DMS53 treated with DMSO at 0.1 percent for 48 hours (cell line): ENCODE measurements around the gene TBC1D2B.

Experiments used
- DNase-seq: peaks from one replicate; lab custom pipeline; 2025; ENCODE audit not compliant: unreplicated experiment; lab: John Stamatoyannopoulos, UW

The TBC1D2B gene

DNA sequence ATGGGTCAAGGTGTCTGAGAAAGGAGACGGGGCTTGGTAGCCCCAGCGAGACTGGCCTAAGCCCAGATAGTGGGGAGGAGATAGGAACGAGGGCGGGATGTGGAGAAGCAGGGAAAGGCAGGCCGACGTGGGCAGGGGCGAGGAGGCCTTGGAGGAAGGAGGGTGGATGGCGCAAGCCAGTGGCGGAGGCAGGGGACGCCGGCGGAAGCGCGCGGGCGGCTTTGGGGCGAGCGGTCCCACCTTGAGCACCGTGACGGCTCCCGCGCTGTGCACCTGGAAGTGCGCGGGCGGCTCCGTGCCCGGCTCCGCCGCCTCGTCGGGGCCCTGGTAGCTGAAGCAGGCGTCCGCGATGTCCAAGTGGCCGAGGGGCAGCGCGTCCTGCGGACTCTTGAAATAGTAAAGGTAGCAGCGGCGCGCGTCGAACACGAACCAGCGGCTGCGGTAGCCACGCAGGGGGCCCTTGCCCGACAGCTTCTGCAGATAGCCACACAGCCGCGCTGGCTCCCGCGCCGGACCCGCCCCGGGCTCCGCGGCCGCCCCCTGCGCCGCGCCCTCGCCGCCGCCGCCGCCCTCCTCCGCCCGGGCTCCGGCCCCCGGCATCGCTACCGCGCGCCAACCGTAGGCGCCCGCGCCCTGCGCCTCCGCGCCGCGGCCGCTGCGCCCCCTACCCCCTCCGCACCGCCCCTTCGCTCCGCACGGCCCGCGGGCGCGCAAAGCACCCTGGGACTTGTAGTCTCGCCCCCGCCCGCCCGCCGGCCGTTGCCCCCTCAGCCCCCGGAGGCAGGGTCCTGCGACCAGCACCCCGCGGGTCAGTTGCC, at the start of gene TBC1D2B:
Gene TBC1D2B (minus strand): TSS at position 659 of the 818 bp plus-strand sequence. CDS start 59 bp downstream, at position 600.
- no peak for DNase-seq

DNA sequence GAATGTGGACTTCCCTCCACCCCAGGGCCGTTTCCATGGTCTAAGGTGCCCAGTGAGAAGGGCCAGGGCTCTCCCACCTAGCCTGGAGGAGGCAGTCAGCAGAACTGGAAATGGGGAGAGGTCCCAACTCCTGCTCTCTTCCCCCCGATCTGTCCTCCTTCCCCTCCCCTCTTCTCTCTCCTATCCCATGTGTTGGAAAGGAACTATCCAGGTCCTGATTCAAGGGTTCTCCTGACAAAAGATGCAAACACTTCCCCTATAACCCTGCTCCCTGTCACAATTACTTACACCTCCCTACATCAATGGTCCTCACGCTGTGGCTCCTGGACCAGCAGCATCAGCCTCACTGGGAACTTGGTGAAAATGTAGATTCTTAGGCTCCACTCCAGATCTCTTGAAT, 47.8 kb upstream of the TBC1D2B start:
- DNase-seq = no peak

DNA sequence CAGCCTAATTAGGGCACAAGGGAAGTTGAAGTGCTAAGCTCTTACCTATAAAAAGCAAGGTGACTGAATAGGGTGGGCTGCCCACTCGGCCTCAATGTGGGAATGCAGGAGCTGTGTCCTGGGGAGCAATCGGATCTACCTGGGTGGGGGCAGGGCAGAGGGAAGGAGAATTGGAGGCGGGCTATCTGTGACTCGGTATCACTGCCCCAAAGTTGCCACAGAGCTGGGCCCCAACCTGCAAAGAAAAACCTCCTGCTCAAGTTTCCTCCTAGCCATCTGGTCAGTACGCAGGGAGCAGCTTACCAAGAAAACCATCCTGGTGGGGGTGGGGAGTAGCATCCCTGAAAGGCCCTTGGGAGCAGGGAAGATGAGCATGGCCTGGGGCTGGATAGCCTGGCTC, 43.0 kb upstream of the TBC1D2B start:
- no peak for DNase-seq

DNA sequence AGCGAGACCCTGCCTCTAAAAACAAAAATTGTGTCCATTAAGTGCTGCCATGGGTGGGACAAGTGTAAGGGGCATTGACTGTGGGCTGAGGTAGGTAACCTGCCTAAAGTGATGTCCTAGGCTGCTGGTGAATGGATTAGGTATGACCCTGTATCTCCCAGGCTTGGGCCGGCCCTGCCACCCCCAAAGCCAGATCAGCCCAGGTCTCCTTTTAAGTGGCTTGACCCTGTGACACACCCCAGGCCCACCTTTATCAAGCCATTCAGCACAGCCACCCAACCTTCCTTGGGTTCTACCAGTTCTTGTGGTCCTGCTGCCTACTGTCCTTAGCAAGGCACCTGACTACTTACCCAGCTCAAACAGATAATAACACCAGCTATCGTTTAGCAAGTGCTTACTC, 35.0 kb upstream of the TBC1D2B start:
- DNase-seq = no peak

DNA sequence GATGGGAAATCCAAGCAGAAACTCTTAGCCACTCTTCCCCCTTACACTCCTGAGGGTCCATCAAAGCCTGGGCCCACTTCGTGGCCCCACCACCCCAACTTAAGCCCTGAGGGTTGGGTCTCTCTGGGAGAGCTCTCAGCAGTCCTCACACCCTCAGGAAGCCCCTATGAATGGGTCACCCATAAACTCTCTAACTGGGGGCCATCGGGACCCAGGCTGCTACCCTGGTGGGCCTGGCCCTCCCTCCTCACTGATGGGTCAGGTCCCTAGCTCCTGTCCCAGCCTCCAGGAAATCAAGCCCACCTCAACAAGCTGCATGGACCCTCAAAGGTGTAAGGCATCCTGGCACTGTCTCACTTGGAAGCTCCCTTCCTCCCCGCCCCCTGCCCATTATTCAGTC, 34.3 kb upstream of the TBC1D2B start:
- no peak for DNase-seq

DNA sequence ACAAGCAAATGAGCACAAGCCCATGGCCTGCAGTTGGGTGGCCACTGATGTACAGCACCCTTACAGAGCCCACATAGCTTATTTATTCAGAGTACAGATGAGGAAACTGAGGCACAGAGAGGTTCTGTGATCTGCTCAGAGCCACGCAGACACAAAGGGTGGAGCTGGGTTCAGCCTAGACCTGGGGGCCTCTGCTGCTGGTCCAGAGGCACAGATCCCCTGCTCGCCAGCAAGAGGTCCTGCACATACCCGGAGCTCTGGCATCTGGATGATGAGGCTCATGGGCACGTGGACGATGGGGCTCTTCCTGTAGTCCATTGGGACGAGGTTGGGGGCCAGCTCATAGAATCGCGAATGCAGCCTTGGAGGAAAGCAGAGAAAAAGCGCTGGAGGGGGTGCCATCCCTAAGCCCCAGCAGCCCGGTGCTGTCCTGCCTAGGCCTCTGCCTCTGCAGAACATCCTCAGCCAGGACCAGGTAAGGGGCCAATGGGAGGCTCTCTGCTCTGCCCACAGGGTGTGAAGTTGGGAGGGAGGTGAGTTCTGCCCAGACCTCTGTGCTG, 33.5 kb upstream of the TBC1D2B start:
- DNase-seq = no peak

DNA sequence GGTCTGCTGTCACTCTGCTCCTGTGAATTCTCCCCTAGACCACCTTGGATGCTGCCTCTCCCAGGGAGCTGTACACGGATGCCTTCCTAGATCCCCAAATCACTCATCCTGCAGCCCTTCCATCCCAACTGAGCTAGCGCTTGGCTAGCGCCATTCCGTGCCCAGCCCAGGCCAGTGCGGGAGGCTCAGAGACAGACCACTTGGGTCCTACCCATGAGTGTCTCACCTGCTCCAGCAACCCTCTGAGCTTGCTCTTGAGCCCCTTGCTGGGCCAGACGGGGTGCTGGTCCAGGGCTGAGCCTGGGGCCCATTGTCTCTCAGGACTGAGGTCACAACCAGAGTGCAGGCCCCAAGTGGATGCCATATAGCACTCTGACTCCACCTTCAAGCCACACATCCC, 32.6 kb upstream of the TBC1D2B start:
- DNase-seq = no peak

DNA sequence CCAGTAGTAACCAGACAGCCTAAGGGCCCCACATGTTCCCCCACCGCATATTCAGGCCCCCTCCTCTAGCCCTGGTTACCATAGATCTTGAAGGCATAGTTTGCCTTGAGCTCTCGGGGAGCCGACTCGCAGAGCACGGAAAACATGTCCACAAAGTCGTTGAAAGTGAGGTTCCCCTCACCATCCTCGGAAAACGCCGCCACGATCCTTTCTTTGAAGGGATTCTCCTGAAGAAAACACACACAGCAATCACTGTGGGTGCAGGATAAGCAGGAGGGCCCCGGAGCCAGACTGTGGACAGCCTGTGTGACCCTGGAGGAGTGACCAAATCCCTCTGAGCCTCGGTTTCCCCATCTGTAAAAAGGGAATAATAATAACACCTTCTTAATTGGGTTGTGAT, 31.6 kb upstream of the TBC1D2B start:
- DNase-seq = no peak

DNA sequence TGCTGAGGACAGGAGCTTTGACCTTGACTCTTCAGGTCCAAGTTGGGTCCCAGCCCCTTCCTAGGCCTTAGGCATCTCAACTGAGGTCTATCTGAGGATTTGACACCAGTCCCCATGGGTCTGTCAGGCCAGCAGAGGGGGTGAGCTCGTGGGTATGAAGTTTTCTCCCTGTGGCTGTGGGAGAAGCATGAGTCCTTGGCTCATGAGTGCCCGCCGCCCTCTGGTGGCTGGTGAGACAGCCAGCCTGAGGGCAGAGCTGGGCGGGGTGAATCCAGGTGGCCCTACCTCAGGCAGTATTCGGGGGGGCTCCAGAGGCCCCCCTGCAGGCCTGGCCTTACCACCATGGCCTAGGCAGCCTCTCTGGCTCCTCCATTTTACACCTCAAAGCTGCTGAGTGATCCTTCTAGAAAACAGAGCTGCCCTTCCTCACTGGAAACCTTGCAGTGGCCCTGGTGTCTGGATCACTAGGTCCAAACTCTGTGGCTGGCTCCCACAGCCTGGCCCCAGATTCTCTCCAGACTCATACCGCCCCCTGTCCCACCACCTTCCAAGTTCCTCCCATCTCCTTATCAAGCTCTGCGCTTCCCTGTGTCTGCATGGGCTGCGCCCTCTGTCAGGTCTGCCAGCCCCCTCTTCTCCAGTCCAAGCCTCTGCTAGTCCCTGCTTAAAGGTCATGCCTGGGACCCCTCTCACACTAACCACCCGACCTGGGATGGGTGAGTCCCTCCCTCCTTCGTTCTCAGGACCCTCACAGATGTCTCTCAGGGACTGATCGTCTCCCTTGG, 31.0 kb upstream of the TBC1D2B start:
- DNase-seq = peak; percentile 47

DNA sequence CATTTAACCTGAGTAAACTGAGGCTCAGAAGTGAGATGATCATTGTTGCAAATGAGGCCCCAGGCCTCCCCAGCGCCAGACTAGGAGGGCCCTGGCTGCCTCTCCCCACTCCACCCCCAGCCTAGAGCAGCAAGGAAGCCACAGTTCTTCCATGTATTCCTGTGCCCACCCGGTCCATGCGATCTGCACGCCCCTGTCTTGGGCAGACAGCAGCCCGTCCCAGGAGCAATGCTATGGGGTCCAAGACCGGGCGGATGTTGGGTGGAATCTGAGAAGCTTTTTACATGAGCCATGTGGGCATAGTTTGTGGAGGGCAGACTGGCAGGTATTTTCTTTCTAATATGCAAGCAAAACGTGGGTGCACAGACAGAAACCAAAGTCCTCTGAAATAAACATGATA, 30.0 kb upstream of the TBC1D2B start:
- DNase-seq = no peak

DNA sequence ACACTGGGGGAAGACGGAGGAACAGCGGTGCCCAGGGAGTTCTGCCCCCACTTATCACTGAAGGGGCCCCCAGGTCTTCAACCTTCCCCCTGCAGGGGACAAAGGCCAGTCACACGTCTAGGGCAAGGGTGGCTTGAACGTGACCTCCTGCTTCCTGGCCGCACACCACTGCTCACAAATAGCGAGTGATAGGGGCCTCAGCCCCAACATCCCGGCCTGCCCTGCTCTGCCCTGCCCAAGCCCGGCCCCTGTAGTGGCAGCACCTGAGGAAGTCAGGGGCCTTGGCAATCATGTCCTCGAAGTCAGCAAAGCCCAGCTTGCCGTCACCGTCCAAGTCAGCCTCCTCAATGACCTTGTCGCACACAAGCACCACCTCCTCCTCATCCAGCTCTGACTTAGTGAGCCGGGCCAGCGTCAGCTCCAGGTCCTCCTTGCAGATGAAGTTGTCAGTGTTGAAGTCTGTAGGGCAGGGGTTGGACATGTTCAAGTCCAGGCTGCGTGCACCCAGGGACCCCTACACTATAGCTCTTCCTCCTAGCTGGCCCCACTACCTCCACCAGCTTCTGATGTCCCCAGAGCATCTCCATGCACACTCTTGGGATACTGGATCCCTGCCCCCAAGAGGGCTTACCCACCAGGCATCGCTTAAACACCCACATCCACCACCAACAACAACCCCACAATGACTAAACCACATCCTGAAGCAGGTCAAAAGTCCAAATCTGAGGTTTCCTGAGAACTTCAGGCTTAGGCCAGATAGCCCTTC, 28.1 kb upstream of the TBC1D2B start:
- DNase-seq = no peak

DNA sequence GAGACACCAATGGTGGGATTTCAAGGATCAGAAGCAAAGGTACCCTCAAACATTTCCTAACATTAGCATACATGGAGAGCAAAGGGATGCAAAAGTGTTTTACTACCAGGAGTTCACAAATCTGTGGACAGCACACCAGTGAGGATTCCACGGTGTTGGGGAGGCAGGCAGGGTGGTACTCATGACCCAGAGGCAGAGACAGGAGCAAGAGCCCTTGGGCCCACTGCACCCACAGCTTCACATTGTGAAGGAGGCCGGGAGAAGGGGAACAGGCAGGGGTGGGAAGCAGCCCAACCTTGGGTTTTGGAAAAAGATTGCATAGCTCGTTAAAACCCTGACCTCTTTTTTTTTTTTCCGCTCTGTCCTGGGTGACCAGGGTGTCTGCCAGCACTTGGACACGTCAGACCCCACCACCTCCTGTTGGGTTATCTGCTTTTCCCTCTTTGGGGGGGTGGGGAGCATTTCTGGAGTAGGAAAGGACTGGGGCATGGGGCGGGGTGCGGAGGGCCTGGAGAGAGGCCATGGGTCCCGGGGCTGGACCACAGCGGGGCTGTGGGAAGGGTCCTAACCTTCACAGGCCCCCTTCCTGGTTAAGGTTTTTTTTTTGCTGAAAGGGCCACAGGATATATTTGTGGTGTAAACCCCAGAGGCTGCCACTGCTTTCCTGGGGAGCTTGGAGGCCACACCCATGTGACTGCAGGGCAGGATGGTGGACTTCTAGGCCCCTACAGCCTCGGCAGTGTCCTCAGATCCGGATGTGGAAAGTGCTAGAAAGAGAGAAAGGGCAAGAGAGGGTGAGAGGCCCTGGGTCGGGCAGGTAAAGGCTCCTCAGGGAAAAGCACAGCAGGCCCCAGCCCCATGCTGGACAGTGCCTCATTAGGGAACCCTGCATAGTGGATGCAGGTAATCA, 27.3 kb upstream of the TBC1D2B start:
- no peak for DNase-seq

DNA sequence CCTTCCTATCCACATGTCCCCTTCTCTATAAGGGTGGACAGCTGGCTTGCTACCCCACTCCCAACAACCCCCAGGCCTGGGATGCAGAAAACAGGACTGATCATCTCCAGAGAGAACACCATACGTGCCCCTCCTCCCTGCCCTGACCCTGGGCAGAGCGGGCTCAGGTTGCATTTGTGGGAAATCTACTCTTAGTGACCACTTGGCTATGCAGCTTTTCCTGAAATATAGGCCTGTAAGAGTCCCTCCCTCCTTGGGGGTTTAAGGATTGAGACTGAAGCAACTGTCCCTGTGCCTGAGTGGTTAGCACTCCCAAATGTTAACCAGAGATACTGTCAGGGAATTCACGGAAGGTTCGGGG, 26.6 kb upstream of the TBC1D2B start:
- DNase-seq = no peak

DNA sequence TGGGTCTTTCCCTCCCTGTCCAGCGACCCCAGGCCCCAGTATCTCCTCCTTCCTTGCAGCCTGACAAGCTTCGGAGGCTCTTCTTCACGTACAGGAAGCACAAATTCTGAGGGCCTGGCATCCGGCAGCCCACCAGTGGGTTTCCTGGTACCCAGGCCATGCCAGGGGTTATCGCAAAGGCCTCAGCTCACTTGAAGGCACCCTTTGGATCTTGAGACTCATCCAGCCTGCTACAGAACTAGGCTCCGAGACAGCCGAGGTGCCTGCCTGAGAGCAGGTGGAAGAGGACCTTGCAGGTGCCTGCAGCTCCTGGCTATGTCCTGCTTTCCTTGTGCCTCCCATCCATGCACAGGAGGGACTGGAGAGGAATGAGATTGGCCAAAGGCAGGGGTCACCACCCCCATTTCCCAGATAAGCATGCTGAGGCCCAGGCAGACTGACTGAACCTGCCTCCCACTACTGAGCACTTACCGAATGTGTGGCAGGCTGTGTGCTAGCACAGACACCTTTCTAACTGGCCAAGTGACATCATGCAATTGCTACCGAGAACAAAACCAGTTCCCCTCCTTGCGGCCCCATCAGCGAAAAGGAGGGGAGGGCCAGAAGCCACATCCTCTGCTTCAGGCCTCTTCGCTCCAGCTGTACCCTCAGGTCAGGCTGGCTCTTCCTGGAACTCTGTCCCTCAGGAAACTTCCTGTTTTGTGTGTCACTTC, 26.1 kb upstream of the TBC1D2B start:
- no peak for DNase-seq

DNA sequence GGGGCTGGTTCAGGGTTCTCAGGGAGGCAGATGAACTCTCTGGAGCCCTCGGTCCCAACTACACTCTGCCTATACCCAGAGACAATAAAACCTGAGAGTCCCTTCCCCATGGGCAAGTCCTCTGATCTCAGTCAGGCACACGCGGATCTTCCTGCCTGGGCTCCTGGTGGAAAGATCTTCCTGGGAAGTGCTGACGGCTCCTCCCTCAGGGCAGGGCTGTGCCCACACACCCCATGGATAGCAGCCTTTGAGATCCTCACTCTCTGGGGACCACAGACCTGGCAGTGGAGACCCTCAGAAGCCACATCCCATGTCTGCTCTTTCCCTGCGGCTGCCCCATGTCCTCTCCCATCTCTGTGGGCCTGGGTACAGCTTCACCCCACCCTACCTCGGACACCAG, 25.2 kb upstream of the TBC1D2B start:
- no peak for DNase-seq

DNA sequence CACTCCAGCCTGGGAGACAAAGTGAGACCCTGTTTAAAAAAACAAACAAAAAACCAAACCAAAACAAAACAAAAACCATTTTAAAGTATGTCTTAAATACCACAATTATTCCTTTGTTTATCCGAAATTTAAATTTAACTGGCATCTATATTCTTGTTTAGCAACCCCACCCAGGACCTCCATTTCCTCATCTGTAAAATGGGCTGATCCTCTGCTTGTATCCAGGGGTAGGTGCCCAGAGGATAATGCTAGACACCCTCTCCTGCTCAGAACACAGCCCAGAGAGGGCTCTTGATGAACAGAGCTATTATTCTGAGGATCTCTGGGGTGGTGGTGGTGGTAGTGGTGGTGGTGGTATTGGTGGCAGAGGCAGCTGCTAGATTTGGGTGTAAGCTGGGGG, 24.7 kb upstream of the TBC1D2B start:
- no peak for DNase-seq

DNA sequence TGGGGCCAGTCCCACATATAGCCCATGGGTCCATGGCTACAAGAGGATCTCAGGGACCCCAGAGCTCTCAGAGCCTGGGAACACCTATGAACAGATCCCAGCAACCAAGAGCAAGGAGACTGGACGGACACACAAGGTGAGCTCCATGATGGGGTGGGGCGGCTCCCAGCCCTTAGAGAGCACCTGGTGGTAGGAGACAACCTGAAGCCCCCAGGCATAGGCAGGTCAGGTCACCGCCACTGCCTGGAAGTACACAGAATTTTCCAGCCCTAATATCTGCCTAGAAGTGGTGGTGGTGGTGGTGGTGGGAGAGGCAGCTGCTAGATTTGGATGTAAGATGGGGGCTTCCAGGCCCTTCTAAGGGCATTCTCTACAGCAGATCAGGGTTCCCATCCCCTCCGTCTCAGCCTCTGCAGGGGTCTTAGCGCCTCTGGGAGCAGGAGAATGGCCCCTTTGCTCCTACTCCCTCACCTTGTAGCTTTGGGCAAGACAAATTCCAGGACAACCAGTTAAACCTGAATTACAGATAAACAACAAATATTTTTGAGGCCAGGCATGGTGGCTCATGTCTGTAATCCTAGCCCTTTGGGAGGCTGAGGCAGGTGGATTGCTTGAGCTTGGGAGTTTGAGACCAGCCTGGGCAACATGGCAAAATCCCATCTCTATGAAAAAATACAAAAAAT, 24.1 kb upstream of the TBC1D2B start:
- no peak for DNase-seq

DNA sequence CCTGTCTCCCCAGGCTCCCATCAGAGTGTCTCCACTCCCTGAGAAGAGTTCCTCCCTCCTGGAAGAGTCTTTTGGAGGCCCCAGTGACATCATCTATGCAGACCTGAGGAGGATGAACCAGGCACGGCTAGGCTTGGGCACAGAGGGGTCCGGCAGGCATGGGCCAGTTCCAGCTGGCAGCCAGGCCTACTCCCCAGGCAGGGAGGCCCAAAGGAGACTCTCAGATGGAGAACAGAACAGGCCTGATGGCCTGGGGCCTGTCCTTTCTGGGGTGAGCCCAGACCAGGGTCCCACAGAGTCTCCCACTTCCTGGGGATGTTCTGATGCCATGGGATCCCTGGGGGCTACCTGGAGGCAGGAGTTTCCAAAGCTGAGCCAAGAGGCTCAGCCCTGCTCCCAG, 23.4 kb upstream of the TBC1D2B start:
- no peak for DNase-seq

DNA sequence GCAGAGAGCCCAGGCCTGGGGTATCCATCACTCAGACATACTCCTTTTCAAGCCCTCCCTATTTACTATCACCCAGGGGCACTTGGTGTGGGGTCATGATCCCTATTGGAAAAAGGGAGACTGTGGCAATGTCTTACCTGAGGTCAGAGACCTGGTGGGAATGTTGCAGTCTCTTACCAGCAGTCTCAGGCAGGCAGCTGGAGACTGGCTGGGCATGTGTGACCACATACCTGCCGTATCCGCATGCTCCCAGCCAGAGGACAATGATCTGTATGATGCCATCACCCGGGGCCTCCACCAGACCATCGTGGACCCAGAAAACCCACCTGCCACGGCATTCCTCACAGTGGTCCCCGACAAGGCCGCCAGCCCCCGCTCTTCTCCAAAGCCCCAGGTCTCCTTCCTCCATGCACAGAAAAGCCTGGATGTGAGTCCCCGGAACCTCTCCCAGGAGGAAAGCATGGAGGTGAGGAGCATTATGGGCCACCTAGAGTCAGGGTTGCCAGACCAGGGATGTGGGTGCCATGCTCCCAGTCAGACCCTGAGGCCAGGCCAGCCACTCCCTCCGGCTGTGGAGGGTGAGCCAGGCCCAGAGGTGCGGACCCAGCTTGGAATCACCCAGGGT, 20.7 kb upstream of the TBC1D2B start:
- DNase-seq = no peak
